Left lobe of liver (tissue), 2 donors: ENCODE measurements around the gene CDC25A. TPM values are rescaled to one million over a fixed set of nuclear protein-coding genes. Genes with fewer than 3 reads are reported as not detected.
A peak's percentile ranks its signal among the peaks of the same experiment; 100 is the strongest.
"Not testable (repeated sequence)": the region's sequence is repeated elsewhere in the genome, so short reads cannot be mapped to it uniquely, and the experiment has no call there.

Source experiments
- ATAC-seq: fragments of 200-7000 bp; cut with Tn5 transposase; one replicate; pipeline ENCODE4 v1.9.1; 2020; ENCODE audit warnings: mild to moderate bottlenecking, moderate library complexity
- DNase-seq: peaks from one replicate; pipeline ENCODE4 v3.0.0-alpha.2; 2020; ENCODE audit warnings: low spot score
- total RNA-seq: library from RNA; stranded (reverse); gene quantifications from one replicate; pipeline ENCODE4 v1.2.1, GENCODE V29; 2021
- donor health status: DM: no; HTN: no; CAD: no; lungs with moderate emphysema.
- donor health status: DM: no; HTN: yes; CAD: no.

The CDC25A gene
- total RNA-seq, result 0.58 TPM

DNA sequence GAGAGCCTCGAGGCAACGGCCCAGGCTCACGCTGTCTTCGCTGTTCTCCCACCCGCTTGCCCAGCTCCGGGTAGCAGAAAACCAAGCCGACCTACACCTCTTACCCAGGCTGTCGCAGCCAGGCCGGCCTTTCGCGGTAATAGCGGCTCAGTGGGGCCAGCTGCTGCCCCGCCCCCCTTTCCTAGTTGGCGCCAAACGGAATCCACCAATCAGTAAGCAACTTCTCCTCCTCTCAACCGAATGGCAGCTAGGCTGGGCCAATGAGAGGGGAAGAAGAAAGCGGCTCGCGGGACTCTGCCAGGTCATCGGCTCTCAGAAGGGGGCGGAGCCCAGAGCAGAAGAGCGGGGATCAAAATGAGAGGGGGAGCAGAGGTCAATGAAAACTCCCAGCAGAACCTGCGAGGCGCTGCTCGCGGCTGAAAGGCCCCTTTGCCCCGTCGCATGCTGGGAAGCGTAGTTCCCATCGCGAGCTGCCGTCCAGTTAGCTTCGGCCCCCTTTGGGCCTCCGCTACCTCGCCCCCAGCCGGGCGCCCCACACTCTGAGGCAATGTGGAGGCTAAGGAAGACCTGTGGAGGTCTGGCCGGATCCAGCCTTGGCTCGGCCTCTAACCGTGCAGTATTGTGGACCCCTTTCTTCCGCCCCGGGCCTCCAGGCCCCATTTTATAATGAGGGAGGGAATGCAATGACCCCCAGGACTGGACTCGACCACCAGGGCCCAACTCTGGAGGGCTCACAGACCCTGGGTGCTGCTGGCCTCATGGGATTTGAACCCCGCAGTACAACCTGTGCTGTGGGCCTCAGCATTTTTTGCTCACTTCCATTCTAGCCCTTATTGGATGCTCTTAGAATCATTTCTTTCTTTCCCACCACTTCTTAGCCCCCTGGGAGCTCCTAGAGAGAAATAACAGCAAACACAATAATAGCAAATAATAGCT, at the start of gene CDC25A:
Gene CDC25A (minus strand): TSS at position 152 of the 936 bp plus-strand sequence. CDS start 470 bp downstream, outside the sequence.
- DNase-seq, result peak; percentile 98
- ATAC-seq, result peak; percentile 96

DNA sequence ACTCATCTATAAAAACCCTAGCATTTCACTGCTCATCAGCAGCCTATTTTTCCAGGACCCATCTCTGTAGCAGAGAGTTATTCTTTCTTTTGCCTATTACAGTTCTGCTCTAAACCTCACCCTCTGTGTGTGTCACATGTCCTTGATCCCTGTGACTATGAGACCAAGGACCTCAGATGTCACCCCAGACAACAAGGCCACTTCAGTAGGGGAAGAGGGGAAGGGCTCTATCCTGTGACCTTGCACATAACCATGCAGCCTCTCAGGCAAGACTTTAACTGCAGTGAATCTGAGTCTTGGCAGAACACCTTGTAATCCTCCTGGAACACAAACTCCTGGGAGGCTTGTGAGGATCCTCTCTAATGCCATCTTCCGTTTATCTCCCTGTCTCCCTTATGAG, 48.3 kb upstream of the CDC25A start:
- DNase-seq (no peak), ATAC-seq (no peak)

DNA sequence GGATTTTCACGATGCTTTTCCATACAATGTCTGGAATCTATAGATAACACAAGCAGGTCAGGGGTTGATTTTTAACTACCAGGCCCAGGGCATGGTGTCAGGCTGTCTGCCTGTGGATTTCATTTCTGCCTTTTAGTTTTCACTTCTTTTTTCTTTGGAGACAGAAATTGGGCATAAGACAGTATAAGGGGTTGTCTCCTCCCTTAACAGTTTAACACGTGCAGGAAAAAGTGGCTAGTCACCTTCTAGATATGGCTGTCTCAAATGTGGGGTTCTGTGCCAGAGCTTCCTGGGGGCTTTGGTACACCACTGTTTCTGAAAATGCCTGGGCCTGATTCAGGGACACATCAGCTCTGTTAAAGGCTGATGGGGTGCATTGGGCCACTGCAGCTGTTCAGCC, 45.3 kb upstream of the CDC25A start:
- ATAC-seq (no peak), DNase-seq (no peak)

DNA sequence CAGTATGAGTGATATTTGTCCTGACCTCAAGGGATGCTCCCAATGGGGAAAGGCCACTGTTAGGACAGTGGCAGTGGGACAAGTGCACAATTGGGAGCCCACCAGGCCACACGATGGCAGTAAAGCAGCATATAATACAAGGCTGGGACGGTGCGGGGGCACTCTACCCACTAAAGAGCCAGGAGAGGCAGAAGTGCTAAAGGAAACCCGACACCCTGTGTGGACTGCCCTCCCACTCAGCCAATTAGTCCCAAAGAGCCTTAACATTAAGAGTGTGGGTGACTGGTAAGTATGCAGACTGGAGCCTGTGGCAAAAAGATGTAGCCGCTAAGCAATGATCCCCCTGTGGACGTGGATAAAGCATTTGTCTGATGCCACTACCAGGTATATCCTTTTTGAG, 44.5 kb upstream of the CDC25A start:
- DNase-seq (no peak), ATAC-seq (peak; percentile 79)

DNA sequence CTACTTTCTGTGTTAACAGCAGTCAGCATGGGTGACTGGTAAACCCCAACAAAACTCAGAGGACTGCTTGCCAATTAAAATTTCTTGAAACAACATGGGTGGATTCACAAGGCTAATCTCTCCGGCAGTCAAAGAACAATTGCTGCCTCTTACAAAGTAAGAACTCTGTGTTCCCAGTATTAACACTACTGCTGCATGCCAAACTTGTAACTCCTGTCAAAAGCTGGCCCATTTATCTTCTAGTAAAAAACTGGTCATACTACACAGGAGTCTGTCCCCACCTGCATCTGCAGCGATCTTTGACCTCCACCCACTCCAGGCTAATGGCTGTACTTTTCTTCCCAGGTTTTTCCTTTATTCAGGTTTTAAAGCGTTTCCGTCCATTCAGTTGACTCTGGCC, 44.0 kb upstream of the CDC25A start:
- no peak for ATAC-seq
- no peak for DNase-seq

DNA sequence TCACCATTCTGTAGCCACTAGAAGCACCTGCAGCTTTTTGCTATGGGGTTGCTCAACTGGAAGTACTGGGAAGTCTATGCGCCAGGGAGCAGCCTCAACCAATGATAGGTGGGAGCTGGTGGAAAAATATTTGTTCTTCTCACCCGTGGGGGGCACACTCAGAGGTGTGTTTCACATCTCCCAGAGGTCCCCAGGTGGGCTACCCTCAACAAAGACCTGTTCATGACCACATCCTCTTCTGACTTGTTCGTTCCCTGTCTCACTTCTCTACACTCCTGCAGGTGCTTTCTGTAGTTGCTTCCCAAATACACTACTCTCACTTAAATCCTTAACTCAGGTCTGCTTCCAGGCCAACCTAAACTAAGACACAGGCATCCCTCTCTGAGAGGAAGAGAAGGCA, 38.7 kb upstream of the CDC25A start:
- ATAC-seq (no peak), DNase-seq (no peak)

DNA sequence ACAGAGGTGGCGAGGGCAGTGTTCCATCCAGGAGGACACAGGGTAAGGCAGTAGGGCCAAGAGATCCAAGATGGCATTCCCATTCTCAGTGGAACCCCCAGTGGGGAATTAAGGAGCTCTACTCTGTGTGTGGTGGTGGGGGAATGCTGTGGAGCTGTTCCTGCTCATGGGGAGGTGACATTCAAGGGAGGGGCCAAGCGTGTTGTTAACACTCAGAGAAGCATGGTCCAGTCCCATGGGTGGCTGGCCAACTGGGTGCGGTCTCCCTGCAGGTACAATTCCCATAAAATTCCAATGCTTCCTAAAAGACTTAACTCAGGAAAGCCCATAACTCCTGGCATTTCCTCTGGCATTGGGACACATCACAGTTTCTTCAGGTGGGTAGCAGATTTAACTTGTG, 37.4 kb upstream of the CDC25A start:
- no peak for DNase-seq
- ATAC-seq, result no peak

DNA sequence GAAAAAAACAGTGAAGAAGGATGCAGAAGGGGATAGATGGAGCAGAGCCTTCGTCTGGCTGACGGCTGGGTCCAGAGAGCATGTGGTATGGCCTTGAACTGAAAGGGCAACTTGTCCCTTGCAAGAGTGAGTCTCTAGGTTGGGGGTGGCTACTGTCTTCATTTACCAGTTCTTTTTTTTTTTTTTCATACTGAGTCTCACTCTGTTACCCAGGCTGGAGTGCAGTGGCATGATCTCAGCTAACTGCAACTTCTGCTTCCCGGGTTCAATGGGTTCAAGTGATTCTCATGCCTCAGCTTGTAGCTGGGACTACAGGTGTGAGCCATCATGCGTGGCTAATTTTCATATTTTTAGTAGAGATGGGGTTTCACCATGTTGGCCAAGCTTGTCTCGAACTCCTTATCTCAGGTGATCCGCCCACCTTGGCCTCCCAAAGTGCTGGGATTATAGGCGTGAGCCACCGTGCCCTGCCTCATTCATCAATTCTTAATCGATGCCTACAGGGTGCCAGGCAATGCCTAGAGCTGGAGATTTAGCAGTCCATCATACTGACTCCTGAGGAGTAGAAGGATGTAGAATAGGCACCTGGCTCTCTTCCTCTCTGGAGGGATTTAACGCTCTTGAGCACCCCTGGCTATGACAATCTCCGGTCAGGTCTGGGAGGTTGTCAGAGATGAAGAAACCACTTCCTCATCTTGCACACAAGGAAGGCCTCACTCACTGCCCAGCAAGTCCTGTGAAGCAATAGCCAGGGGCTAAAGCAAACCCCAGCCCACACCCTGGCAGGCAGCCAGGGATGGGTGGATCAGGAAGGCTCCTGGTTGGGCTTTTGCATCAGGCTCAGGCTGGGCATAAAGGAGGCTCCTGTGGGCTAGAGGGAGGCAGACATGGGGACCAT, 34.6 kb upstream of the CDC25A start, which contains the start of gene CAMP:
Gene CAMP (plus strand): TSS at position 880 of the 898 bp plus-strand sequence. CDS start 17 bp downstream, at position 897.
- DNase-seq (peak; percentile 59), ATAC-seq (peak; percentile 43)

DNA sequence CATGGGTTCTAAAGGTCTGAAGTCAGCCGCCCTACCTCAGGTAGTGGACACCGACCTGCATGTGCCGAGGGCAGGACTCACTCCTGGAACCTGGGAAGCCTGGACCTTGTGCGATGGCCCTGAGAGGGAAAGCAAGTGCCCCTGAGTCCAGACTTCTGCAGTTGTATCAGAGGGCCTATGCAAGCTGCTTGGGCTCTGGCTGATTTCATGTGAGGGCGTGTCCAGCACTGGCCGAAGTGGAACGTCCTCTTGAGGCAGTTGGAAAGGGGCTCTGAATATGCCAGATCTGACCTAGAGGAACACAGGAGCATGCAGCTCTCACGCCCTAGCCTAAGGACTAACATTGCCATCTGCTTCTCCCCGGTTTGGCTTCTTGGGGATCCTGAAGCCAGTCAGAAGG, 32.5 kb upstream of the CDC25A start:
- no peak for ATAC-seq
- DNase-seq, result no peak

DNA sequence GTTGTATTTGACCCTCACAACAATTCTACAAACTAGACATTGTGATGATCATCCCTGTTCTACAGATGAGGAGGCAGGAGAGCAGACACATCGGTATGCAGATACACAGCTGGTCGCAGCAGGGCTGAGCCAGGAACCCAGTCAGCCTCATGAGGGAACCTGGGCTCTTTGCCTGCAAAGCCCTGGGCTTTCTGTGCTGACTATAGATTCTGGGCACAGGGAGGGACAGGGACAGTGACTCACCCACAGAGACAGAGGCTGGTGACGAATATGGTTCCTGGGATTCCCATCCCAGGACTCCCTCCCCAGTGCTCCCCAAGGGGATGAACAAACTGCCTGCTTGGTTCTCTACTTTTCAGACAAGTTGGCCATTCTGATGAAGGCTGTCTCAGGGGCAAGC, 31.3 kb upstream of the CDC25A start:
- ATAC-seq (no peak), DNase-seq (no peak)

DNA sequence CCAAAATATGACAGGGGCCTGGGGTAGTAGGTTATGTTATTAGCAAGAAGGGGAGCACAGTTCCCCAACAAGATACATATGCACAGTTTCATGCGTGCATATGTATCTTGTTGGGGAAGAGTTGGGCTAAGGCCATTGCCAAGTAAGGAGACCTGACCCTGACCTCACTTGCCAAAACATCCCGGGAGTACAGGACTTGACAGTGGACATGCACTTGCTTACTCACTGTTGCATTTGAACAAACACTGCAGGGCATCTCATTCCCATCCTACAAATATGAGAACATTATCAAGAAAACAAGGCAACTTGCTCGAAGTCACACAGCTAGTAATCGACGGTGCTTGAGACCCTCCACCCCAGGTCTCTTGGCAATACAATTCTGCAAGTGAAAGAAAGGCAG, 30.3 kb upstream of the CDC25A start:
- ATAC-seq (no peak), DNase-seq (no peak)

DNA sequence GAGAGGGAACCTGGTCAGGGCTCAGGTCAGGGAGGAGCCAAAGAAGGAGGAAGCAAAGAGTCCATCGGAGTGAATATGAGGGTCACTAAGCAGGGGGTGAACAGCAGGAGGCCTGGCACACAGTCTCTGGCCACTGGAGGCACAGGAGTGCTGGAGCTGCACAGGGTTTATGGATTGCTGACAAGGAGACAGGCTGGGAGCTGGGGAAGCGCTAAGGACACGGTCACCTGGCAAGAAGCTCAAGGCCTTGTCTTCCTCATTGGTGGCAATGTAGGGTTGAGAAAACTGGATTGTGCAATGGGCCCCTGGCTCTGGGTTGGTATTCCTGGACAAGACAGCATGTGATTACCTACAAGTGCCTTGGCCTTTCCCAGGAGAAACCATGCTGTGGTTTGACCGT, 29.2 kb upstream of the CDC25A start:
- no peak for ATAC-seq
- DNase-seq, result no peak

DNA sequence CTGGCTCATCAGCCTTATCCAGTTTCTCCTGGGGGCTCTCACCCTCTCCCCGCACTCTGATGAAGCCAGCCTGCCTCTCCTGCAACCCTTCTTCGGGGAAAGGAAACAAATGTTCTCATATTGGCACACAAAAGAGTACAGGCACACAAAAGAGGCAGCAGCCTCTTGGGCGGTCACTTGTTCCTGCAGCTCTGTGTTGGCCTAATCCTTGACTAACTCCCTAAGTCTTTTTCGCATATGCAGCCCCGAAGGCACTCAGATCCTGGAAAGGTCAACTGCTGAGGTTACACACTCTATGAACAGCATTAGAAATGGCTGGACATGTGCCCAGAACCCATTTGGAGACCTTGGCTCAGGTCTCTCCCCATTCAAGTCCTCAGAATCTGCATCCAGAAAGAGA, 27.7 kb upstream of the CDC25A start:
- ATAC-seq, result no peak
- DNase-seq, result no peak

DNA sequence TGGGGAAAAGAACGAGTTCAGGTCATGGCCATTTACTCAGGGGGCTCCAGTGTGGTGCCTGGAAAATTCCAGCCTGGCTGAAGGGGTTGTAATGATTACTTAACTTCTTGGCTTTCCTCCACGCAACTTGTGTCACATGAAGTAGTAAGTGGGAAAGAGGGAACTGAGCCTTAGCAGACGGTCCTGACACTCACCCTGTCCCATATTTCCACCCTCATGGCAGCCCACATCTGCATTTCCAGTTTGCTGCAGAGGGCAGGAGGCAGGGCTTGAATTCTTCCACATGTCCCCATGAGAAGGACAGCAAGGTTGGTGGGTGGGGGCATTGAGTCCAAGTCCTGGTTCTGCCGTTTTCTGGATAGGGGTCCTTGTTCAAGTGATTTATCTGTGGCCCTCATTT, 27.2 kb upstream of the CDC25A start:
- ATAC-seq (peak; percentile 73), DNase-seq (no peak)

DNA sequence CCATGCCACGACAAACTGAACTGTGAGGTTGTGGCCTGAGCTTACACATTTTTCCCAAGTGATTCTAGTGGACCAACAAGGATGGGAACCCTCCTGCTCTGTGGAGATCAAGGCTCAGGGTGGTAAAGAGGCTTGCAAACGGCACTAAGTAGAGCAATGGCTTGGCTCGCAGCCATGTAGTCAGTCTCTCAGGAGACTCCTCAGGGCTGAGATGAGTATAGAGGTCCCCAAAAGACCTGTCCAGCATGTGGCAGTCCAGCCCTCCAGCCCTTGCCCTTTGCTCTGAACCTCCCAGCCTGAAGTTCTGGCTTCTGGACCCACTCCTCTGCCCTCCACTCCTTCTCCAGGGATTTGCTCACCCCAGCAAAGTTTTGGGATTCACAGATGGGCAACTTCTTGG, 26.8 kb upstream of the CDC25A start:
- DNase-seq, result no peak

DNA sequence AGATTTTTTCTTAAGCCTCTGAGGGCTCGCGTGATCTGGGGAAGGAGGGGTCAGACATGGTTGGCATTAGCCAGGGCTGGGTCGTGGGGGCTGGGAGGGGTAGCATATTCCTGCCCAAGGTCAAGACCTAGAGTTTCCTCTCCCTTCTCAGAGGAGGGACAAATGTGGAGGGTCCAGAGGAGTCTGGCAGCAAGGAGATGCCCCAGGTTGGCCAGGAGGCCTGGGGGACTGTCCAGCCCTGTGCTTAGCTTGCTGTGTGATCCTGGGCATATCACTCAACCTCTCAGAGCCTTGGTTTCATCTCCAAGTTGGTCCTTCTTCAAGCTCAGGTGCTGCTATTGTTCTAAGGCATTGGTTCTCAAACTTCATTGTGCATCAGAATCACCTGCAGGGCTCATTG, 26.0 kb upstream of the CDC25A start:
- no peak for ATAC-seq
- no peak for DNase-seq

More for the DNA sequence above, 26.8 kb upstream of the CDC25A start:
- ATAC-seq, result peak; percentile 44

DNA sequence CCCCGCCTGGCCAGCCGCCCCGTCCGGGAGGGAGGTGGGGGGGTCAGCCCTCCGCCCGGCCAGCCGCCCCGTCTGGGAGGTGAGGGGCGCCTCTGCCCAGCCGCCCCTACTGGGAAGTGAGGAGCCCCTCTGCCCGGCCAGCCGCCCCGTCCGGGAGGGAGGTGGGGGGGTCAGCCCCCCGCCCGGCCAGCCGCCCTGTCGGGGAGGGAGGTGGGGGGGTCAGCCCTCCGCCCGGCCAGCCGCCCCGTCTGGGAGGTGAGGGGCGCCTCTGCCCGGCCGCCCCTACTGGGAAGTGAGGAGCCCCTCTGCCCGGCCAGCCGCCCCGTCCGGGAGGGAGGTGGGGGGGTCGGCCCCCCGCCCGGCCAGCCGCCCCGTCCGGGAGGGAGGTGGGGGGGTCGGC, 23.6 kb upstream of the CDC25A start:
- not testable (repeated sequence) for ATAC-seq, DNase-seq

DNA sequence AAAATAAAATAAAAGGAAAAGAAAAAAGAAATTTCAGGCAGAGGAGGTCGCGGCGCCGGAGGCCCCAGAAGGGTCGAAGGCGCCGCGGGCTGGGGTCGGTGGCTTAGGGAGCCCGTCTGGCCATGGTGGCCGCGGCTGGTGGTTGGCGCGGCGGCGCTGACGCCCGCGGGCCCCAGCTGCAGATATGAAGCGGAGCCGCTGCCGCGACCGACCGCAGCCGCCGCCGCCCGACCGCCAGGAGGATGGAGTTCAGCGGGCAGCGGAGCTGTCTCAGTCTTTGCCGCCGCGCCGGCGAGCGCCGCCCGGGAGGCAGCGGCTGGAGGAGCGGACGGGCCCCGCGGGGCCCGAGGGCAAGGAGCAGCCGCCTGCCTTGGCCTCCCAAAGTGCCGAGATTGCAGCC, 22.3 kb upstream of the CDC25A start:
- not testable (repeated sequence) for DNase-seq, ATAC-seq

DNA sequence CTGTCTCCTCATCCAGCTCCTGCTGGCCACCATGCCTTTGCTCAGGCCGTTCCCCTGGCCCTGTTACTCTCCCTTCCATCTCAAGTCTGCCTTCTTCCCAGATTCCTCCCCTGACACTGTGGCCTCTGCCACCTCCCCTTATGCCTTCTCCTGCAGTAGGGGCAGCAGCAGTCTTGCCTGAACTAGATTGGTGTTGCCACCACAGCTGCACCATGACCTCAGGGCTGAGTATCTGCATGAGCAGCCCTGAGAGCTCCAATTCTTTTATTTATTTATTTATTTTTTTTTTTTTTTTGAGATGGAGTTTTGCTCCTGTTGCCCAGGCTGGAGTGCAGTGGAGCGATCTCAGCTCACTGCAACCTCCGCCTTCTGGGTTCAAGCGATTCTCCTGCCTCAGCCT, 21.2 kb upstream of the CDC25A start:
- DNase-seq, result no peak
- ATAC-seq, result no peak

DNA sequence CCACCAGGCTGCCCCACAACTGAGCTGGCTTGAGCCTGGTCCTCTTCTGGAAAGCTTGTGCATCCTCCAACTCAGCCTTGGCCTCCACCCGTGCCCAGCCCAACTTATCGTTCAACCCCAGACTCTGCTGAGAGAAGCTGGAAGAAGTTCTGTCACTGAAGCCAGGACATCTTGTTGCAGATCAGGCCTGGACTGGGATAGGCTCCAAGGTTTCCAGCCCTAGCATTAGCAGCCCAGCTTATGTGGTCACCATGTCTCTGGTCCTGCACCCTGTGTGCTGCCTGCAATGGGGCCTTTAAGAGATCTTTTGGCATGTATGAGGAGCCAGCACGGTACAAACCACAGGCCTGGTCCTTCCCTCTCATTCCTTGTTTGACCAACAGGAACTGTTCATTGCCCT, 19.9 kb upstream of the CDC25A start:
- DNase-seq, result no peak
- ATAC-seq, result no peak

DNA sequence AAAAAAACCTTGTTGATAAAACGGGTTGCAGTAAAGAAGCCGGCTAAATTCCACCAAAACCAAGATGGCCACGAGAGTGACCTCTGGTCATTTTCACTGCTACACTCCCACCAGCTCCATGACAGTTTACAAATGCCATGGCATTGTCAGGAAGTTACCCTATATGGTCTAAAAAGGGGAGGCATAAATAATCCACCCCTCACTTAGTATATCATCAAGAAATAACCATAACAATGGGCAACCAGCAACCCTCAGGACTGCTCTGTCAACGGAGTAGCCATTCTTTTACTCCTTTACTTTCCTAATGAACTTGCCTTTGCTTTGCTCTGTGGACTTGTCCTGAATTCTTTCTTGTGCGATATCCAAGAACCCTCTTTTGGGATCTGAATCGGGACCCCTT, 14.4 kb upstream of the CDC25A start:
- no peak for DNase-seq
- ATAC-seq, result no peak

DNA sequence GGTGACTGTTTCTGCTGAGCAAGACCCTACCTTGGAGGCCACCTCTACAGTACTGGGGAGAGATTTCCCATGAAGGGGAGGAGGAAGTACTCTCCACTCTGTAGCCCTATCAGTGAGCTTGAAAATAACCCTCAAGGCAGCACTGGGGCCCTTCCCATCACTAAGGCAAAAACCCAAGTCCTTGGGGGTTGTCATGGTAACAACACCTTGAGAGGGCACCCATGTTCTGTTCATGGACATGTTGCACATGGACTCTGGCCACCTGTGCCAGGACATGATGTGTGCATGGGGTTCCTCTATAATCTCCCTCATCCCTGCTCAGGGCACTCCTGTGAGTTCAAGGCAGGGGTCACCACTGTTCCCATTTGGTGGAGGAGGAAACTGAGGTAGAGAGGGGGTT, 10.9 kb upstream of the CDC25A start:
- no peak for ATAC-seq

More for the DNA sequence above, 10.9 kb upstream of the CDC25A start:
- DNase-seq, result no peak
